IMR-90 (cell line): ENCODE data around the gene CPTP. TPM values are rescaled to one million over a fixed set of nuclear protein-coding genes. Genes with fewer than 3 reads are reported as not detected.

ENCODE experiments used
- ATAC-seq: fragments of 200-7000 bp; cut with Tn5 transposase; 2 replicates; pipeline ENCODE4 v1.9.1; 2020; ENCODE audit warnings: low read depth, mild to moderate bottlenecking, moderate library complexity
- BruUV-seq: library from RNA; stranded (reverse); fragments of 400-500 nt; replicated peaks from 2 replicates; lab custom pipeline; 2021; lab: Mats Ljungman, UMichigan
- CTCF ChIA-PET: fragments of 300-600 bp; formaldehyde crosslinking; extraction: SDS; loops from one replicate; lab custom pipeline; 2021; ENCODE audit warnings: antibody characterized with exemption; lab: Yijun Ruan, JAX
- POLR2A ChIA-PET: fragments of 300-600 bp; sonication (Branson Sonifier 250); formaldehyde crosslinking; loops from one replicate; lab custom pipeline; 2022; ENCODE audit warnings: antibody characterized with exemption; ENCODE audit not compliant: unreplicated experiment; lab: Charles Lee
- DNase-seq: peaks from one replicate; pipeline ENCODE4 v3.0.0; 2013
- H2AFZ ChIP-seq: replicated peaks from 2 replicates; pipeline ENCODE3; 2013; ENCODE audit warnings: low read length, mild to moderate bottlenecking; ENCODE audit not compliant: poor library complexity
- H2AK5ac ChIP-seq: 2 replicates; pipeline ENCODE4 v1.6.1; 2013; ENCODE audit warnings: low read depth, low read length, inconsistent platforms
- H2AK9ac ChIP-seq: replicated peaks from 2 replicates; pipeline ENCODE3; 2013; ENCODE audit warnings: mild to moderate bottlenecking, low read depth, low read length, moderate library complexity; ENCODE audit not compliant: poor library complexity
- H2BK120ac ChIP-seq: 2 replicates; pipeline ENCODE4 v1.6.1; 2013; ENCODE audit warnings: low read depth, low read length, inconsistent platforms
- H2BK15ac ChIP-seq: 3 replicates; pipeline ENCODE4 v1.6.1; 2013; ENCODE audit warnings: low read depth, low read length, inconsistent platforms
- H2BK20ac ChIP-seq: 2 replicates; pipeline ENCODE4 v1.6.1; 2013; ENCODE audit warnings: low read depth, mild to moderate bottlenecking, inconsistent platforms, low read length, moderate library complexity
- H2BK5ac ChIP-seq: 2 replicates; pipeline ENCODE4 v1.6.1; 2013; ENCODE audit warnings: mild to moderate bottlenecking, low read depth, low read length, inconsistent platforms; ENCODE audit not compliant: poor library complexity, severe bottlenecking
- H3K14ac ChIP-seq: replicated peaks from 2 replicates; pipeline ENCODE4 v1.6.1; 2013; ENCODE audit warnings: low read depth, low read length, inconsistent platforms
- H3K18ac ChIP-seq: 2 replicates; pipeline ENCODE4 v1.6.1; 2013; ENCODE audit warnings: low read depth, low read length, control low read depth
- H3K23ac ChIP-seq: 2 replicates; pipeline ENCODE4 v1.6.1; 2013; ENCODE audit warnings: low read depth, low read length, inconsistent platforms
- H3K27ac ChIP-seq: 2 replicates; pipeline ENCODE4 v1.5.1; 2013; ENCODE audit warnings: mild to moderate bottlenecking, control low read depth, low read length; ENCODE audit not compliant: insufficient read depth
- H3K27me3 ChIP-seq: 2 replicates; pipeline ENCODE4 v1.6.1; 2013; ENCODE audit warnings: low read length; ENCODE audit not compliant: control insufficient read depth, insufficient read depth
- H3K36me3 ChIP-seq: 2 replicates; pipeline ENCODE4 v1.6.1; 2013; ENCODE audit warnings: low read length, mixed read lengths; ENCODE audit not compliant: control insufficient read depth, insufficient read depth
- H3K4ac ChIP-seq: 2 replicates; pipeline ENCODE4 v1.6.1; 2013; ENCODE audit warnings: low read depth, low read length, inconsistent platforms
- H3K4me1 ChIP-seq: 2 replicates; pipeline ENCODE4 v1.6.1; 2013; ENCODE audit warnings: low read length, mixed read lengths; ENCODE audit not compliant: control insufficient read depth, insufficient read depth
- H3K4me2 ChIP-seq: 2 replicates; pipeline ENCODE4 v1.6.1; 2013; ENCODE audit warnings: low read depth, mild to moderate bottlenecking, control low read depth, low read length, moderate library complexity
- H3K4me3 ChIP-seq: 2 replicates; pipeline ENCODE4 v1.5.1; 2013; ENCODE audit warnings: low read depth, mild to moderate bottlenecking, control low read depth, low read length, moderate library complexity; ENCODE audit not compliant: insufficient read depth
- H3K56ac ChIP-seq: 2 replicates; pipeline ENCODE4 v1.6.1; 2013; ENCODE audit warnings: low read length, inconsistent platforms; ENCODE audit not compliant: insufficient read depth; ENCODE audit errors: extremely low read depth
- H3K79me1 ChIP-seq, 2 experiments: 2 replicates each; pipeline ENCODE4 v1.6.1; 2013; ENCODE audit warnings: low read length in 2 of 2, inconsistent platforms in 1 of 2, low read depth in 1 of 2
- H3K9ac ChIP-seq: 2 replicates; pipeline ENCODE4 v1.6.1; 2013; ENCODE audit warnings: low read depth, low read length, control low read depth
- H3K9me1 ChIP-seq: 2 replicates; pipeline ENCODE4 v1.6.1; 2013; ENCODE audit warnings: low read length, inconsistent platforms; ENCODE audit not compliant: insufficient read depth
- H3K9me3 ChIP-seq: 2 replicates; pipeline ENCODE4 v1.6.1; 2013; ENCODE audit warnings: low read length; ENCODE audit not compliant: control insufficient read depth, insufficient read depth
- H4K20me1 ChIP-seq: 2 replicates; pipeline ENCODE4 v1.6.1; 2013; ENCODE audit warnings: low read length, inconsistent platforms; ENCODE audit not compliant: insufficient read depth
- H4K5ac ChIP-seq: 2 replicates; pipeline ENCODE4 v1.6.1; 2013; ENCODE audit warnings: mild to moderate bottlenecking, low read depth, low read length, control low read depth
- H4K8ac ChIP-seq, 2 experiments: 2 replicates each; pipeline ENCODE4 v1.6.1; 2013; ENCODE audit warnings: low read depth in 2 of 2, low read length in 2 of 2, control low read depth in 1 of 2, inconsistent platforms in 1 of 2
- H4K91ac ChIP-seq: 2 replicates; pipeline ENCODE4 v1.6.1; 2013; ENCODE audit warnings: low read depth, low read length, inconsistent platforms; ENCODE audit not compliant: insufficient read depth
- BHLHE40 ChIP-seq: fragments of 150-350 bp; IDR thresholded peaks from 2 replicates; pipeline ENCODE4 v1.6.1; 2016; ENCODE audit warnings: mild to moderate bottlenecking, low read depth, low read length
- MAZ ChIP-seq: IDR thresholded peaks from 2 replicates; pipeline ENCODE4 v1.6.1; 2012; ENCODE audit warnings: low read depth, mild to moderate bottlenecking, low read length, improper control_type of control experiment, moderate library complexity, borderline replicate concordance
- RCOR1 ChIP-seq: IDR thresholded peaks from 2 replicates; pipeline ENCODE4 v1.6.1; 2012; ENCODE audit warnings: mild to moderate bottlenecking, low read length, improper control_type of control experiment; ENCODE audit not compliant: insufficient replicate concordance
- WGBS, 2 experiments: methylation state at CpG; one replicate each; pipeline versions ENCODE4 v1.1.5 to v1.1.7; 2013; ENCODE audit warnings: missing lambda C conversion rate in 2 of 2; ENCODE audit not compliant: insufficient read length in 1 of 2; ENCODE audit errors: extremely low coverage in 2 of 2; 5-methylcytosine and 5-hydroxymethylcytosine counted together
- dilution Hi-C: fragments of 300-500 bp; cut with HindIII; formaldehyde crosslinking; loops from one replicate; pipeline ENCODE4 v1.14.3; 2018; ENCODE audit warnings: low sequenced_read_pairs; ENCODE audit not compliant: unreplicated experiment
- in situ Hi-C: fragments of 300-500 bp; cut with MboI; formaldehyde crosslinking; loops from 3 replicates; pipeline ENCODE4 v1.14.3; 2019; ENCODE audit warnings: low sequenced_read_pairs, inconsistent platforms, mixed read lengths
- intact Hi-C: fragments of 100-400 bp; cut with micrococcal nuclease; formaldehyde crosslinking; loops from 2 replicates; pipeline ENCODE4 v1.10.0; 2022
- polyA plus RNA-seq, 3 experiments: library from polyadenylated mRNA; depleted of rRNA; stranded (reverse); fragments of >200 nt; gene quantifications; 2 replicates each; pipeline ENCODE4 v1.2.3, GENCODE V29; 2012; ENCODE audit warnings: low replicate concordance in 1 of 3
- total RNA-seq: library from RNA; depleted of rRNA; stranded (reverse); fragments of >200 nt; gene quantifications from 2 replicates; pipeline ENCODE4 v1.2.3, GENCODE V29; 2012

CPTP gene
- total and polyA plus RNA-seq, 2 of the 4 experiments (the other 2 are of a cell fraction), result 2.7 to 12.1 TPM

DNA sequence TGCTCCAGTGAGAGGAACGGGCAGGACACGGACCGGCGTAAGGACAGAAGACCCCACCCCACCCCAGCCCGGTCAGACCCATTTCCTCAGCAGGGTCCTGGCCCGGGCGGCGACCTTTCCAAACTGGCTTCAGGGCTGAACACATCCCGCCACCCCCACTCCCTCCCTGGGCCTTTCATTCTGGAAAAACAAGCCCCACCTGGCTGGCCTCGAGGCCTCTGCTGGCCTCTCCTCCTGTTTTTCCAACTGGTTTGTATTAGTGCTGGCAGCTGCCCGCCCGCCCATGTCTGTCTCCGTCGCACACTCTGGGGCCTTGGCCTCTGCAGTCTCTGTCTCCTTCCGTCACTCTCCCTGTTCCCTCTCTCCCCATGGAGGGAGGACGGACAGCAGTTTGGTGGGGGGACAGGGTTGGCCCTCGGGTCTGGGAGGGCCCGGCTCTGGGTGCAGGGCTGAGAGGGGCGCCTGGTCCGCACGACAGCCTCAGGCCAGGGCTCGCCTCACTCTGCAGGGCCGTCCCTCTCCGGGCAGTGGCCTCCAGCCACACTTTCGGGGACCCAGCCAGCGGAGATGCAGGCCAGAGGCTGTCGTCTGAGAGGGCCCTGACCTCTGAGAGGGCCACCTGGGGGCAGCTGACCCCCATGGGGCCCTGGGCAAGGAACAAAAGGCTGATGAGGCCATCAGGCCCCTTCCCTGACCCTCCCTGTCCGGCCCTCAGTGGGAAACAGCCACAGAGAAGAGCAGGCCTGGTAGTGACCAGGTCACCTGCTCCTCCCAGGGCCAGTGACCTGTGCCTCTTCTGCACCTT is 35.3 kb downstream of the CPTP start:
- Histone ChIP-seq H3K14ac (peak overlapping the region; percentile 81), H3K56ac (peak overlapping the region; percentile 87), H2BK15ac (peak overlapping the region; percentile 90; the same call in 2 of the 3 replicates), H3K36me3 (peaks cover 4% of the 10 kb centered on the region; the same call in 1 of the 2 replicates), H3K9ac (peak overlapping the region; percentile 31), H3K79me1 (peaks cover 4 to 17% of the 10 kb centered on the region in 2 experiments; a peak in 3 of 4 replicates), H4K91ac (peak overlapping the region; percentile 98), H3K9me1 (peaks cover 13% of the 10 kb centered on the region), H2AFZ (peak overlapping the region; percentile 69), H2BK120ac (peak overlapping the region; percentile 99), H3K9me3 (no peaks in the 10 kb centered on the region), H3K27ac (peak overlapping the region; percentile 96), H3K4me3 (no peak overlapping the region), H3K23ac (peak overlapping the region; percentile 71), H3K4ac (peak overlapping the region; percentile 99), H4K20me1 (peaks cover 20% of the 10 kb centered on the region), H3K18ac (peak overlapping the region; percentile 71), H2AK9ac (peak overlapping the region; percentile 94), H4K5ac (peak overlapping the region; percentile 86), H3K27me3 (no peaks in the 10 kb centered on the region), H2AK5ac (peak overlapping the region; percentile 99), H3K4me1 (peaks cover 31% of the 10 kb centered on the region), H4K8ac (peak overlapping the region; percentile 92), H2BK20ac (peak overlapping the region; percentile 81), H3K4me2 (peak overlapping the region; percentile 31; the same call in 1 of the 2 replicates), H2BK5ac (peak overlapping the region; percentile 96)
- WGBS, 2 experiments, result 76% methylated on average over 14 of the region's 28 CpGs; no CpG with 5 or more reads in 1 of the 2 experiments
- dilution Hi-C loops, result no loop called here
- BruUV-seq, result no TSS peak
- in situ Hi-C loops, result no loop called here
- POLR2A ChIA-PET, result interaction anchor here (1.0 kb wide), 1 partner anchor 15 kb away, joined by 3 read pairs; the partner anchor contains the start of gene AURKAIP1
- ATAC-seq, result peak; percentile 0; the same call in 1 of the 2 replicates
- TF ChIP-seq MAZ, result 0 out of 2 replicates have a peak, but pooled peaks have one; percentile 15
- 0 out of 2 replicates have a peak, but pooled peaks have one; percentile 14 for TF ChIP-seq BHLHE40
- TF ChIP-seq RCOR1, result no peak
- CTCF ChIA-PET, result no interaction called here
- intact Hi-C loops, result loop anchor here (2.0 to 5.0 kb wide), 2 partner anchors 13 to 53 kb away; partner anchors contain the start of genes ACAP3 and PUSL1
- peak; percentile 68 for DNase-seq
